ENCODE measurements around the gene CYP2B6. TPM values are rescaled to one million over a fixed set of nuclear protein-coding genes. Genes with fewer than 3 reads are reported as not detected.

Gene CYP2B6
- total and polyA plus RNA-seq, 10 of the 15 experiments (the other 5 are each of a cell fraction or from before 2014, with no cell fraction given): 0.23 to 0.86 TPM; not detected in 8

GRCh38 chr19:40947114-40947513 lies 44.0 kb upstream of the CYP2B6 start:
- in situ Hi-C loops (cut with MboI): no loop called here
- Histone ChIP-seq H3K27me3 (replicated peaks in 1 of 2; ENCODE audit: control insufficient read depth in 2 of 2, insufficient read depth in 2 of 2, low read length in 1 of 2) (no peaks in the 10 kb centered on the region), H3K9ac (ENCODE audit: control insufficient read depth, insufficient read depth, low read length) (no peak overlapping the region), H3K36me3 (ENCODE audit: control insufficient read depth in 2 of 2, insufficient read depth in 2 of 2, low read length in 1 of 2) (no peaks in the 10 kb centered on the region), H4K20me1 (ENCODE audit: control insufficient read depth, insufficient read depth) (no peaks in the 10 kb centered on the region), H3K79me2 (ENCODE audit: control insufficient read depth, insufficient read depth, low read length) (no peaks in the 10 kb centered on the region), H2AFZ (ENCODE audit: control insufficient read depth, low read depth, low read length) (no peak overlapping the region), H3K4me3 (no peak overlapping the region), H3K4me2 (ENCODE audit: control insufficient read depth, insufficient read depth) (no peak overlapping the region), H3K27ac (ENCODE audit: control insufficient read depth, insufficient read depth) (no peak overlapping the region), H3K4me1 (ENCODE audit: control insufficient read depth, insufficient read depth, low read length) (no peaks in the 10 kb centered on the region), H3K9me3 (replicated peaks; ENCODE audit: control insufficient read depth, insufficient read depth, low read length) (no peaks in the 10 kb centered on the region; the same call in 2 of the 3 replicates)
- 41% methylated on average over 2 of the region's 2 CpGs for WGBS (ENCODE audit: insufficient coverage, insufficient replicate concordance, low lambda C conversion rate, missing lambda C conversion rate)
- DNase-seq (ENCODE audit: low read depth, low spot score) (no peak), FAIRE-seq (no peak), ATAC-seq (no peak)
- ChIA-PET CTCF (no interaction called here), SMC1A (ENCODE audit: uncharacterized antibody, unreplicated experiment) (no interaction called here), RAD21 (ENCODE audit: unreplicated experiment) (no interaction called here), POLR2A (no interaction called here)
- intact Hi-C loops (cut with micrococcal nuclease; ENCODE audit: unreplicated experiment): no loop called here
- no peak for TF ChIP-seq IKZF1 (conservative IDR thresholded peaks at IDR 0.05)
- TF ChIP-seq TCF12 (IDR thresholded peaks at IDR 0.05; ENCODE audit: low read depth, low read length): no peak
- no peak for TF ChIP-seq EGR1 (IDR thresholded peaks at IDR 0.05; ENCODE audit: borderline replicate concordance in 1 of 2, low read depth in 2 of 2, low read length in 2 of 2)
- no peak for TF ChIP-seq DPF2 (IDR thresholded peaks at IDR 0.05)
- TF ChIP-seq CREB1 (IDR thresholded peaks at IDR 0.05; ENCODE audit: low read depth): no peak
- TF ChIP-seq SRF (IDR thresholded peaks at IDR 0.05; ENCODE audit: low read depth in 2 of 2, low read length in 2 of 2): no peak
- no peak for TF ChIP-seq RAD51 (IDR thresholded peaks at IDR 0.05)
- BruUV-seq (replicated peaks): no TSS peak

GRCh38 chr19:40947573-40947972 lies 43.5 kb upstream of the CYP2B6 start:
- Histone ChIP-seq H3K9me3 (replicated peaks; ENCODE audit: control insufficient read depth, insufficient read depth, low read length) (no peaks in the 10 kb centered on the region; the same call in 2 of the 3 replicates), H3K4me2 (ENCODE audit: control insufficient read depth, insufficient read depth) (no peak overlapping the region), H3K79me2 (ENCODE audit: control insufficient read depth, insufficient read depth, low read length) (no peaks in the 10 kb centered on the region), H3K4me1 (ENCODE audit: control insufficient read depth, insufficient read depth, low read length) (no peaks in the 10 kb centered on the region), H3K4me3 (no peak overlapping the region), H3K27ac (ENCODE audit: control insufficient read depth, insufficient read depth) (no peak overlapping the region), H2AFZ (ENCODE audit: control insufficient read depth, low read depth, low read length) (no peak overlapping the region), H3K27me3 (replicated peaks in 1 of 2; ENCODE audit: control insufficient read depth in 2 of 2, insufficient read depth in 2 of 2, low read length in 1 of 2) (no peaks in the 10 kb centered on the region), H3K9ac (ENCODE audit: control insufficient read depth, insufficient read depth, low read length) (no peak overlapping the region), H3K36me3 (ENCODE audit: control insufficient read depth in 2 of 2, insufficient read depth in 2 of 2, low read length in 1 of 2) (no peaks in the 10 kb centered on the region), H4K20me1 (ENCODE audit: control insufficient read depth, insufficient read depth) (no peaks in the 10 kb centered on the region)
- in situ Hi-C loops (cut with MboI): no loop called here
- intact Hi-C loops (cut with micrococcal nuclease; ENCODE audit: unreplicated experiment): no loop called here
- 0% methylated on average over 2 of the region's 2 CpGs for WGBS (ENCODE audit: insufficient coverage, insufficient replicate concordance, low lambda C conversion rate, missing lambda C conversion rate)
- no peak for DNase-seq (ENCODE audit: low read depth, low spot score)
- TF ChIP-seq CHD4 (IDR thresholded peaks at IDR 0.05) (no peak), SMAD5 (IDR thresholded peaks at IDR 0.05; ENCODE audit: low read depth) (no peak), TBL1XR1 (IDR thresholded peaks at IDR 0.05; ENCODE audit: low read depth, low read length) (no peak), NFXL1 (IDR thresholded peaks at IDR 0.05; ENCODE audit: borderline replicate concordance) (no peak), ZBTB40 (IDR thresholded peaks at IDR 0.05; ENCODE audit: borderline replicate concordance) (no peak)
- no peak for FAIRE-seq
- ChIA-PET SMC1A (ENCODE audit: uncharacterized antibody, unreplicated experiment) (no interaction called here), POLR2A (no interaction called here), CTCF (no interaction called here), RAD21 (ENCODE audit: unreplicated experiment) (no interaction called here)
- ATAC-seq: no peak
- BruUV-seq (replicated peaks): no TSS peak
